Stomach (tissue), 9 donors: ENCODE measurements around the gene SWT1. TPM values are rescaled to one million over a fixed set of nuclear protein-coding genes. Genes with fewer than 3 reads are reported as not detected.
A peak's percentile ranks its signal among the peaks of the same experiment; 100 is the strongest.

Experiments used
- DNase-seq, 2 donors: peaks; one replicate each; pipeline versions ENCODE4 v3.0.0 to v3.0.0-alpha.2; 2013 to 2019
- H3K27ac ChIP-seq, 5 donors: fragments of 200-600 bp in 4 of 5; sonication (generic) in 4 of 5; one replicate each; pipeline ENCODE4 v1.5.1; 2013 to 2019; ENCODE audit warnings: mild to moderate bottlenecking in 1 of 5, moderate library complexity in 1 of 5
- H3K27me3 ChIP-seq, 3 donors: fragments of 200-600 bp; sonication (generic); one replicate each; pipeline ENCODE4 v1.5.1; 2017 to 2019; ENCODE audit warnings: mixed run types in 1 of 3
- H3K36me3 ChIP-seq, 4 donors: fragments of 200-600 bp; sonication (generic); 1 replicate in 3 of 4; 2 replicates in 1 of 4; pipeline ENCODE4 v1.5.1; 2016 to 2019
- H3K4me1 ChIP-seq, 4 donors: fragments of 200-600 bp; sonication (generic); one replicate each; pipeline ENCODE4 v1.5.1; 2016 to 2019
- H3K4me3 ChIP-seq, 4 donors: fragments of 200-600 bp; sonication (generic) in 3 of 4; one replicate each; pipeline ENCODE4 v1.5.1; 2016 to 2019; ENCODE audit warnings: mild to moderate bottlenecking in 1 of 4
- H3K9me3 ChIP-seq, 4 donors: fragments of 200-600 bp; sonication (generic); one replicate each; pipeline ENCODE4 v1.5.1; 2016 to 2019
- EP300 ChIP-seq: sonication (generic); formaldehyde crosslinking; IDR thresholded peaks from one replicate; pipeline ENCODE4 v1.6.1; 2017; ENCODE audit warnings: antibody characterized with exemption
- POLR2A ChIP-seq, 4 donors: fragments of 450-650 bp; IDR thresholded peaks; one replicate each; pipeline ENCODE4 v1.6.1; 2016; ENCODE audit warnings: antibody characterized with exemption in 4 of 4, control low read depth in 2 of 4, mild to moderate bottlenecking in 1 of 4, moderate library complexity in 1 of 4
- POLR2AphosphoS5 ChIP-seq, 3 donors: sonication (generic); formaldehyde crosslinking; IDR thresholded peaks; one replicate each; pipeline ENCODE4 v1.6.1; 2016; ENCODE audit warnings: antibody characterized with exemption in 3 of 3
- WGBS, 5 donors: extraction: QIAGEN DNeasy Blood & Tissue Kit in 3 of 5; methylation state at CpG; one replicate each; pipeline versions ENCODE4 v1.1.5 to v1.1.7; 2013 to 2018; 5-methylcytosine and 5-hydroxymethylcytosine counted together
- intact Hi-C: fragments of 100-400 bp; cut with DNase I; formaldehyde crosslinking; loops from one replicate; pipeline ENCODE4 v1.15.1; 2023; ENCODE audit warnings: low total_unique reads
- polyA plus RNA-seq, 3 donors: library from polyadenylated mRNA; stranded (reverse); fragments of 200-250 nt; gene quantifications; one replicate each; pipeline ENCODE4 v1.2.3, GENCODE V29; 2013
- total RNA-seq, 5 donors: library from RNA; depleted of rRNA; stranded (reverse); fragments of >200 nt; gene quantifications; one replicate each; pipeline versions ENCODE4 v1.1.0 to v1.2.3, GENCODE V29; 2014 to 2016
- TF ChIP-seq, protein P1 (sequence below), 7 experiments: fragments of 450-650 bp in 4 of 7; fragments of 200-600 bp in 3 of 7; sonication (generic) in 3 of 7; IDR thresholded peaks; one replicate each; pipeline ENCODE4 v1.5.1; 2016 to 2019; ENCODE audit warnings: antibody characterized with exemption in 7 of 7, control low read depth in 2 of 7, mild to moderate bottlenecking in 1 of 7
- donor health status: healthy with polysubstance abuse.
- donor health status: Bipolar disorder and iron deficiency.
- donor health status: healthy.

SWT1 gene
- total and polyA plus RNA-seq, 8 donors = 2.4 to 35.6 (median 7.3) TPM

- DNase-seq = peak; percentile 27 to 58
- H3K4me1 ChIP-seq = peaks cover 12 to 53% (median 39%) of the 10 kb centered on the region in 4 donors
- H3K36me3 ChIP-seq = peaks cover 57 to 66% (median 65%) of the 10 kb centered on the region in 4 donors
- 14 to 21% (median 15%) methylated on average over 2 of the region's 2 CpGs for WGBS, 5 donors
- no peaks in the 10 kb centered on the region for H3K27me3 ChIP-seq
- peak overlapping the region in 1 of 5 donors; percentile 7 for H3K27ac ChIP-seq
- no peak for TF ChIP-seq EP300
- no peak for TF ChIP-seq POLR2AphosphoS5 (IDR thresholded peaks at IDR 0.05)
- TF ChIP-seq, protein P1, sequence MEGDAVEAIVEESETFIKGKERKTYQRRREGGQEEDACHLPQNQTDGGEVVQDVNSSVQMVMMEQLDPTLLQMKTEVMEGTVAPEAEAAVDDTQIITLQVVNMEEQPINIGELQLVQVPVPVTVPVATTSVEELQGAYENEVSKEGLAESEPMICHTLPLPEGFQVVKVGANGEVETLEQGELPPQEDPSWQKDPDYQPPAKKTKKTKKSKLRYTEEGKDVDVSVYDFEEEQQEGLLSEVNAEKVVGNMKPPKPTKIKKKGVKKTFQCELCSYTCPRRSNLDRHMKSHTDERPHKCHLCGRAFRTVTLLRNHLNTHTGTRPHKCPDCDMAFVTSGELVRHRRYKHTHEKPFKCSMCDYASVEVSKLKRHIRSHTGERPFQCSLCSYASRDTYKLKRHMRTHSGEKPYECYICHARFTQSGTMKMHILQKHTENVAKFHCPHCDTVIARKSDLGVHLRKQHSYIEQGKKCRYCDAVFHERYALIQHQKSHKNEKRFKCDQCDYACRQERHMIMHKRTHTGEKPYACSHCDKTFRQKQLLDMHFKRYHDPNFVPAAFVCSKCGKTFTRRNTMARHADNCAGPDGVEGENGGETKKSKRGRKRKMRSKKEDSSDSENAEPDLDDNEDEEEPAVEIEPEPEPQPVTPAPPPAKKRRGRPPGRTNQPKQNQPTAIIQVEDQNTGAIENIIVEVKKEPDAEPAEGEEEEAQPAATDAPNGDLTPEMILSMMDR (IDR thresholded peaks at IDR 0.05) = no peak
- TF ChIP-seq POLR2A (IDR thresholded peaks at IDR 0.05) = no peak
- no peaks in the 10 kb centered on the region for H3K9me3 ChIP-seq
- H3K4me3 ChIP-seq = no peak overlapping the region
- intact Hi-C loops = no loop called here
Observed at GRCh38 chr1:185309566-185309965, 152.6 kb downstream of the SWT1 start.

- Histone ChIP-seq H3K9me3 (no peaks in the 10 kb centered on the region), H3K27ac (no peak overlapping the region), H3K36me3 (peaks cover 38 to 44% (median 44%) of the 10 kb centered on the region in 4 donors), H3K27me3 (no peaks in the 10 kb centered on the region), H3K4me1 (peaks cover 16 to 66% (median 45%) of the 10 kb centered on the region in 4 donors), H3K4me3 (peak overlapping the region in 1 of 4 donors; percentile 14)
- intact Hi-C loops = no loop called here
- TF ChIP-seq EP300 (no peak), POLR2AphosphoS5 (IDR thresholded peaks at IDR 0.05) (no peak), POLR2A (IDR thresholded peaks at IDR 0.05) (no peak)
- TF ChIP-seq, protein P1 (IDR thresholded peaks at IDR 0.05) = no peak
- DNase-seq = no peak
Observed at GRCh38 chr1:185311589-185312225, 154.7 kb downstream of the SWT1 start.

- WGBS, 5 donors = 48 to 64% (median 50%) methylated on average over 4 of the region's 4 CpGs
- no peak for DNase-seq
- Histone ChIP-seq H3K4me1 (peaks cover 16 to 67% (median 45%) of the 10 kb centered on the region in 4 donors), H3K4me3 (peak overlapping the region in 1 of 4 donors; percentile 77), H3K27ac (peak overlapping the region in 1 of 5 donors; percentile 33), H3K27me3 (no peaks in the 10 kb centered on the region), H3K9me3 (no peaks in the 10 kb centered on the region), H3K36me3 (peaks cover 29 to 36% (median 35%) of the 10 kb centered on the region in 4 donors)
- TF ChIP-seq EP300 (no peak), POLR2AphosphoS5 (IDR thresholded peaks at IDR 0.05) (no peak), POLR2A (IDR thresholded peaks at IDR 0.05) (no peak)
- TF ChIP-seq, protein P1 (IDR thresholded peaks at IDR 0.05) = no peak
- intact Hi-C loops = no loop called here
Observed at GRCh38 chr1:185312361-185313138, 155.6 kb downstream of the SWT1 start.

DNA sequence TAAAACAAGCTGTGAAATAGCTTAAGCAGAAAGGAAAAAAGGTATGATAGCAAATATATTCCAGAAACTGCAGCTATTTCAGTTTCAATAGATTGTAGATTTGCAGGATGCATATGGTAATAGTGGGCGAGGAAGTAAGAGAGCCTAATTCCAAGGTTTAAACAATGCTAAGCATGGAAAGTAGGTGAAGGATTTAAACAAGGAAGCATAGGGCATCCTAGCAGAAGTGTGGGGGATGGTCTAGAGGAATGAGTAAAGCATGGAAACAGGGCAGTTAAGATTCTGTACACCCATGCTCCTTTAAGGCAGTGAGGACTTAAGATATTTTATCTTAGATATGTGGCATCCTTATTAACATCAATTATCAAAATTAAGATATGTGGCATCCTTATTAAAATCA, 157.4 kb downstream of the SWT1 start:
- intact Hi-C loops = no loop called here
- TF ChIP-seq POLR2AphosphoS5 (IDR thresholded peaks at IDR 0.05) = peak in 1 of 3 donors; percentile 13
- TF ChIP-seq, protein P1 (IDR thresholded peaks at IDR 0.05) = no peak

More for the DNA sequence above, 157.4 kb downstream of the SWT1 start:
- Histone ChIP-seq H3K4me1 (peaks cover 23 to 83% (median 55%) of the 10 kb centered on the region in 4 donors), H3K27ac (peak overlapping the region in 4 of 5 donors; percentile 13 to 99 (median 98)), H3K36me3 (peaks cover 12 to 17% (median 16%) of the 10 kb centered on the region in 4 donors), H3K27me3 (no peaks in the 10 kb centered on the region), H3K9me3 (no peaks in the 10 kb centered on the region), H3K4me3 (peak overlapping the region; percentile 77 to 95 (median 84))
- WGBS, 5 donors = 15 to 32% (median 26%) methylated on average over 1 of the region's 1 CpG
- peak in 1 of 2 donors; percentile 44 for DNase-seq
